GM12874 (cell line): ENCODE results near the gene CLN5.

Source experiments
- TF ChIP-seq, protein P1 (sequence below): IDR thresholded peaks from 2 replicates; pipeline ENCODE4 v1.5.1; 2011; ENCODE audit warnings: low read depth, mild to moderate bottlenecking, control low read depth, low read length, moderate library complexity; ENCODE audit not compliant: insufficient read depth

Gene CLN5

DNA sequence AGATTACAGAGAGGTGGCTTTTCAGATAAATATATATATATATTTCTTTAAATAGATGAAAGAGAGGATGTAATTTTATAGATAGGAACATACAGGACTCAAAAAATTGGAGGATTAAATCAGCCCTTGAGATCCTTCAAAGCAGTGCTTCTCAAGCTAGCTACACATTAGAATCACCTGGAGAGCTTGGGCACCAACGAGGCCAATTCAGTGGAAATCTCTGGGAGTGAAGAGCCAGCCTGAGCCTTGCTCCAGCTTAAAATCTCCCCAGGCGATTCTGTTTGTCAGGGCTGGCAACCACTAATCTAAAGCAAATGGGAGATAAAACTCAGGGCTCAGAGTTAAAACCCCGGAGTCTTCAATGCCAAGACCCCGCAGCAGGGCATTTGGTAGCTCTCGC lies 15.0 kb upstream of the CLN5 start:
- TF ChIP-seq, protein P1, sequence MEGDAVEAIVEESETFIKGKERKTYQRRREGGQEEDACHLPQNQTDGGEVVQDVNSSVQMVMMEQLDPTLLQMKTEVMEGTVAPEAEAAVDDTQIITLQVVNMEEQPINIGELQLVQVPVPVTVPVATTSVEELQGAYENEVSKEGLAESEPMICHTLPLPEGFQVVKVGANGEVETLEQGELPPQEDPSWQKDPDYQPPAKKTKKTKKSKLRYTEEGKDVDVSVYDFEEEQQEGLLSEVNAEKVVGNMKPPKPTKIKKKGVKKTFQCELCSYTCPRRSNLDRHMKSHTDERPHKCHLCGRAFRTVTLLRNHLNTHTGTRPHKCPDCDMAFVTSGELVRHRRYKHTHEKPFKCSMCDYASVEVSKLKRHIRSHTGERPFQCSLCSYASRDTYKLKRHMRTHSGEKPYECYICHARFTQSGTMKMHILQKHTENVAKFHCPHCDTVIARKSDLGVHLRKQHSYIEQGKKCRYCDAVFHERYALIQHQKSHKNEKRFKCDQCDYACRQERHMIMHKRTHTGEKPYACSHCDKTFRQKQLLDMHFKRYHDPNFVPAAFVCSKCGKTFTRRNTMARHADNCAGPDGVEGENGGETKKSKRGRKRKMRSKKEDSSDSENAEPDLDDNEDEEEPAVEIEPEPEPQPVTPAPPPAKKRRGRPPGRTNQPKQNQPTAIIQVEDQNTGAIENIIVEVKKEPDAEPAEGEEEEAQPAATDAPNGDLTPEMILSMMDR, result no peak

GRCh38 chr13:76980075-76980718 lies 11.7 kb upstream of the CLN5 start:
- TF ChIP-seq, protein P1, result peak; percentile 100

DNA sequence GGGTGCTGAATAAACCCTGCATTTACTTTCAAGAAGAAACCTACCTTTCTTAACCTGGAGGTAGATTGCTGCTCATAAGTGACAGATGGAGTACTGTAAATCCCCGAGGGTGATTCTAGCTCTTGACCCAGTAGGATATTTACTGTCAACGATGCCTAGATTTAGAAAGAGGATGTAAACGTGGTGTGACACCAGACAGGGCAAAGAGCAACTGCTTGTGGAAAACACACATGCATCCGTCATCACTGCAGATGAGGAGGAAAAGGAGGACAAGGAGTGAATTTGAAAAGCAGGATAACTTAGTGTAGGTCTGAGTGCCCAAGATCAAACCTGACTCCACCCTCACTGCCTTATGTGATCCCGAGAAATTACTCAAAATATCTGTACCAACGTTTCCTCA lies 9.8 kb upstream of the CLN5 start:
- TF ChIP-seq, protein P1, result no peak

DNA sequence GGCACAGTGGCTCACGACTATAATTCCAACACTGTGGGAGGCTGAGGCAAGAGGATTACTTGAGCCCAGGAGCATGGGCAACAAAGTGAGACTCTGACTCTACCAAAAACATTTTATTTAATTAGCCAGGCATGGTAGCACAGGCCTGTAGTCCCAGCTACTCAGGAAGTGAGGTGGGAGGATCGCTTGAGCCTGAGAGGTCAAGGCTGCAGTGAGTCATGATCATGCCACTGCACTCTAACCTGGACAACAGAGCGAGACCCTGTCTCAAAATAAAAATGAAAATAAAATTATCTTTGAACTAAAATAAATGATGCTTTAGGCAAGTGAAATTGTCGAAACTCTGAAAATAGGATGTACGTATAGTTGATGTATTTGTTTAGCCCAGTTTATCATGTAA lies 8.2 kb upstream of the CLN5 start:
- TF ChIP-seq, protein P1, result no peak

- TF ChIP-seq, protein P1, result no peak
Observed at GRCh38 chr13:76991432-76991795, 467 bp upstream of the CLN5 start.

- TF ChIP-seq, protein P1, result no peak
Observed at GRCh38 chr13:76992548-76993001, 694 bp downstream of the CLN5 start.

DNA sequence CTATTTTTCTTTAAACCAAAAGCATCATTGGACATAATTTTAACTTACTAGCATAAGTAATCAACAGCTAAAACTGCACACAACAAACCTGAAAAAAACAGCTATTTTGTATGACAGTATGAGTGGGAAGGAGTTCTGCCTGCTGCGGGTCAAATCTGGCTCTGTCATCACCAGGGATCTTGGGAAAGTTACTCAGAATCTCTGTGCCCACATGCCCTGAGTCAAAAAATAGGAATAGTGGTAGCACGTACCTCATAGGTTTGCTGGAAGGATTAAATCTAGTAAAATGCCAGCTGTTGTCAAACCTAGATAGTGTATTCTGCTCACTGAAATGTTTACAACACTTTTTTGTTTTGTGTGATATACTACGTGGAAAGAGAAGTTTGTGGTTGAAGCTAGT lies 1.1 kb downstream of the CLN5 start:
- TF ChIP-seq, protein P1, result no peak
